Breast epithelium (tissue), 4 donors: ENCODE results near the gene DST. TPM values are rescaled to one million over a fixed set of nuclear protein-coding genes. Genes with fewer than 3 reads are reported as not detected.

Experiments used
- DNase-seq, 2 donors: peaks; one replicate each; pipeline ENCODE4 v3.0.0-alpha.2; 2019; ENCODE audit warnings: low spot score in 2 of 2
- H3K27ac ChIP-seq, 2 donors: fragments of 200-600 bp; sonication (generic) in 1 of 2; one replicate each; pipeline ENCODE4 v1.5.1; 2016 to 2019; ENCODE audit warnings: mild to moderate bottlenecking in 1 of 2
- H3K27me3 ChIP-seq, 2 donors: fragments of 200-600 bp; sonication (generic) in 1 of 2; one replicate each; pipeline versions ENCODE4 v1.5.1 to v1.6.0; 2017 to 2019; ENCODE audit warnings: control low read depth in 1 of 2, mild to moderate bottlenecking in 1 of 2
- H3K36me3 ChIP-seq: fragments of 200-600 bp; one replicate; pipeline ENCODE4 v1.5.1; 2019
- H3K4me1 ChIP-seq, 2 donors: fragments of 200-600 bp; sonication (generic); one replicate each; pipeline ENCODE4 v1.5.1; 2016 to 2019; ENCODE audit warnings: control low read depth in 1 of 2
- H3K4me3 ChIP-seq, 3 donors: fragments of 200-600 bp; sonication (generic); 1 replicate in 2 of 3; 2 replicates in 1 of 3; pipeline ENCODE4 v1.5.1; 2016 to 2019; ENCODE audit warnings: mild to moderate bottlenecking in 3 of 3, moderate library complexity in 2 of 3
- H3K9me3 ChIP-seq, 2 donors: fragments of 200-600 bp; sonication (generic) in 1 of 2; one replicate each; pipeline ENCODE4 v1.5.1; 2016 to 2019; ENCODE audit warnings: control low read depth in 1 of 2
- POLR2A ChIP-seq: fragments of 450-650 bp; IDR thresholded peaks from one replicate; pipeline ENCODE4 v1.6.1; 2016; ENCODE audit warnings: antibody characterized with exemption, mild to moderate bottlenecking, moderate library complexity
- POLR2AphosphoS5 ChIP-seq, 3 donors: sonication (generic); formaldehyde crosslinking; IDR thresholded peaks; one replicate each; pipeline ENCODE4 v1.6.1; 2017; ENCODE audit warnings: antibody characterized with exemption in 3 of 3
- intact Hi-C: fragments of 100-400 bp; cut with DNase I; formaldehyde crosslinking; loops from one replicate; pipeline ENCODE4 v1.15.1; 2023; ENCODE audit warnings: low total_unique reads
- total RNA-seq, 3 donors: library from RNA; depleted of rRNA; stranded (reverse); fragments of >200 nt; gene quantifications; one replicate each; pipeline ENCODE4 v1.1.0, GENCODE V29; 2016
- TF ChIP-seq, protein P1 (sequence below), 3 donors: fragments of 450-650 bp; IDR thresholded peaks; one replicate each; pipeline ENCODE4 v1.5.1; 2016 to 2017; ENCODE audit warnings: antibody characterized with exemption in 3 of 3, mild to moderate bottlenecking in 3 of 3, moderate library complexity in 3 of 3

DST gene
- total RNA-seq, 3 donors from 2014 or later = 272 to 1,354 (median 700) TPM

DNA sequence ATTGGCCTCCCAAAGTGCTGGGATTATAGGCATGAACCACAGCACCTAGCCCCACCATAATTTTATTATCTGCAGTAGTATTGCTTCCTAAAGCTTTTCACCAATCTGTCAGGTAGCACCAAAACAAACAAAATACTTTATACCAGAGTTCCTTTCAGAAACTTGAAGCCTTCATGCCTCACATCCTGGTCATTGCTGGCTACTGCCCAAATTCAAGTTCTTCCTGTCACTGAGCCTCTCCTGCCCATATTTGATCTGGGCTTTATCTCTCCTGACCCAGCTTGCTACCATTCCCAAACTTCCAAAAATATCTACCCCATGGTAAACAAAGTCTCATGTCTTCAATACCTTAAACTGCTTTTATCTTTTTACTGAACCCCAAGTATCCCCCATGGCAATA lies 34.9 kb upstream of the DST start:
- no peak for DNase-seq
- H3K27ac ChIP-seq = peak overlapping the region; percentile 38 to 64
- H3K4me1 ChIP-seq = peaks cover 0 to 6% of the 10 kb centered on the region in 2 donors
- TF ChIP-seq, protein P1, sequence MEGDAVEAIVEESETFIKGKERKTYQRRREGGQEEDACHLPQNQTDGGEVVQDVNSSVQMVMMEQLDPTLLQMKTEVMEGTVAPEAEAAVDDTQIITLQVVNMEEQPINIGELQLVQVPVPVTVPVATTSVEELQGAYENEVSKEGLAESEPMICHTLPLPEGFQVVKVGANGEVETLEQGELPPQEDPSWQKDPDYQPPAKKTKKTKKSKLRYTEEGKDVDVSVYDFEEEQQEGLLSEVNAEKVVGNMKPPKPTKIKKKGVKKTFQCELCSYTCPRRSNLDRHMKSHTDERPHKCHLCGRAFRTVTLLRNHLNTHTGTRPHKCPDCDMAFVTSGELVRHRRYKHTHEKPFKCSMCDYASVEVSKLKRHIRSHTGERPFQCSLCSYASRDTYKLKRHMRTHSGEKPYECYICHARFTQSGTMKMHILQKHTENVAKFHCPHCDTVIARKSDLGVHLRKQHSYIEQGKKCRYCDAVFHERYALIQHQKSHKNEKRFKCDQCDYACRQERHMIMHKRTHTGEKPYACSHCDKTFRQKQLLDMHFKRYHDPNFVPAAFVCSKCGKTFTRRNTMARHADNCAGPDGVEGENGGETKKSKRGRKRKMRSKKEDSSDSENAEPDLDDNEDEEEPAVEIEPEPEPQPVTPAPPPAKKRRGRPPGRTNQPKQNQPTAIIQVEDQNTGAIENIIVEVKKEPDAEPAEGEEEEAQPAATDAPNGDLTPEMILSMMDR (IDR thresholded peaks at IDR 0.05) = no peak
- TF ChIP-seq POLR2AphosphoS5 (IDR thresholded peaks at IDR 0.05) (no peak), POLR2A (no peak)
- no peak overlapping the region for H3K4me3 ChIP-seq
- H3K9me3 ChIP-seq = no peaks in the 10 kb centered on the region
- no peaks in the 10 kb centered on the region for H3K27me3 ChIP-seq
- H3K36me3 ChIP-seq = no peaks in the 10 kb centered on the region
- intact Hi-C loops = no loop called here

DNA sequence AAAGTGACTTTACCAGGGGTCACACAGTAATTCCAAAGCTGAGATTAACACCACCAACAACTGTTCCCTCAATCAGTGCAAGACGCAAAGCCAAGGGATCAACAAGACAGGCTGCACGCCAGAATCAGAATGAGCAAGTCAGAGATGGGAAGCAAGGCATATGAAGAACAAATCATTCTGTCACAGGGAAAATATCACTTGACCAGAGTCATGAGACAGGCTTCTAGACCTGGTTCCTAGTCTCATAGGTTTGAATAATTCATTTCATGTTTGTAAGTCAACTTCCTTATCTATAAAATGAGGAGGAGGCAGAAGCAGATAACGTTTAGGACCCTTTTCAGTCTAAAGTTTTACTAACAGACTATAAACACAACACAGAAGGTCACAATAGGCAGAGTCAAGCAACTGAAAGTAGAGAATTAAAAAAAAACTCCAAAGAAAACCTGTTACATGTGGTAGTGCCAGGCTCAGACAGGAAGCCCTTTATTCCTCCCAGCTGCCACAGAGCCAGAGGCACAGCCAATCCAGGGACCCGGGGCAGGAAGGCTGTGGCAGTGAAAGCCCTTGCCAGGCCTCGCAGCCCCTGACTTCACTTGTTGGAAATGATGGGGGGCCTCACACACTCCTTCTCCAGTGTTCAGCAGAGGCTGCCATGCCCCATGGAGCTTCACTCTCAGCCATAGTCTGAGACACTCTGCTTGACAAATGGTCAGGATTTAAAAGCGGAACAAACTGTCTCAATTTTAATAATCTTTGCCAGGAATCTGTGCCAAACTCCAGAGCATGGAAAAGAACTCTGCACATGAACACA lies 29.2 kb upstream of the DST start:
- intact Hi-C loops = no loop called here
- peaks cover 0 to 8% of the 10 kb centered on the region in 2 donors for H3K4me1 ChIP-seq
- H3K36me3 ChIP-seq = no peaks in the 10 kb centered on the region
- TF ChIP-seq, protein P1 (IDR thresholded peaks at IDR 0.05) = no peak
- TF ChIP-seq POLR2A (no peak), POLR2AphosphoS5 (IDR thresholded peaks at IDR 0.05) (peak in 1 of 3 donors; percentile 18)
- DNase-seq = peak in 1 of 2 donors; percentile 44
- H3K27ac ChIP-seq = peak overlapping the region; percentile 89 to 90
- peak overlapping the region in 2 of 3 donors; percentile 15 to 33 for H3K4me3 ChIP-seq
- no peaks in the 10 kb centered on the region for H3K9me3 ChIP-seq
- no peaks in the 10 kb centered on the region for H3K27me3 ChIP-seq

DNA sequence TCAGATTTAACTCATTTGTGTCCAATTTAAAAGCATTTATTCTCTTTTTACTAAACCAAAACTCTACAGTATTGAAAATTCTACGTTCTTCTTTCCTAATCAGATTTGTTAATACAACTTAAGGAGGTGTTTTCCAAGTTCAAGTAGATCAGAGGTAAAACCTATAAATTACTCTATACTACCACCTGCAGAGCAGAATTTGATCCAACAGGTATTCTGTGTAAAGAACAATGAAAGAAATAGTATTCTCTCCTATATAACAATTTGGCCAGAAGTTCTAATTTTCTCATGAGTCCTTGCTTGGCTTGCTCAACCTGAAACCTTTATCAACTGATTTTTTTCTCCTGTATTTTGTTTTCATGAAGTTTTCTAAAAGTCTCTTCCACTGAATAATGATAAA lies 28.5 kb upstream of the DST start:
- intact Hi-C loops = no loop called here
- Histone ChIP-seq H3K27me3 (no peaks in the 10 kb centered on the region), H3K4me3 (no peak overlapping the region), H3K27ac (peak overlapping the region; percentile 89 to 90), H3K4me1 (peaks cover 0 to 8% of the 10 kb centered on the region in 2 donors), H3K9me3 (no peaks in the 10 kb centered on the region), H3K36me3 (no peaks in the 10 kb centered on the region)
- TF ChIP-seq POLR2AphosphoS5 (IDR thresholded peaks at IDR 0.05) = no peak
- no peak for TF ChIP-seq POLR2A
- TF ChIP-seq, protein P1 (IDR thresholded peaks at IDR 0.05) = no peak
- no peak for DNase-seq

DNA sequence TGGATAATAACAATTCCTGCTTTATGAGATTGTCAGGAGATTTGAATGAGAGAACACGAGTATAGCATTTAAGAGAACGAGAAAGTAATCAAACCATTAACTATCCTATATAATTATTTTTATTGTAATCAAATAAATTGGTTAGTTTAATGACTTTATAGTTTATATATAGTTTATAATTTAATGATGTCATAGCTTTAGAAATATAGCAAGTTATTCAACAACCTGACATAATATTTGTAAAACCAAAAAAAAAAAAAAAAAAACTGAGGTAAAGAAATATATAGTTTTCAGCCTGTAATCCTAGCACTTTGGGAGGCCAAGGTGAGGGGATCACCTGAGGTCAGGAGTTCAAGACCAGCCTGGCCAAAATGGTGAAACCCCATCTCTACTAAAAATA lies 26.4 kb upstream of the DST start:
- Histone ChIP-seq H3K9me3 (no peaks in the 10 kb centered on the region), H3K4me3 (no peak overlapping the region), H3K27ac (peak overlapping the region in 1 of 2 donors; percentile 90), H3K36me3 (no peaks in the 10 kb centered on the region), H3K4me1 (peaks cover 0 to 8% of the 10 kb centered on the region in 2 donors), H3K27me3 (no peaks in the 10 kb centered on the region)
- intact Hi-C loops = loop anchor here (10.0 kb wide), 1 partner anchor 286 kb away; the partner anchor contains the start of gene BEND6
- no peak for DNase-seq
- TF ChIP-seq POLR2A (no peak), POLR2AphosphoS5 (IDR thresholded peaks at IDR 0.05) (no peak)
- TF ChIP-seq, protein P1 (IDR thresholded peaks at IDR 0.05) = no peak

DNA sequence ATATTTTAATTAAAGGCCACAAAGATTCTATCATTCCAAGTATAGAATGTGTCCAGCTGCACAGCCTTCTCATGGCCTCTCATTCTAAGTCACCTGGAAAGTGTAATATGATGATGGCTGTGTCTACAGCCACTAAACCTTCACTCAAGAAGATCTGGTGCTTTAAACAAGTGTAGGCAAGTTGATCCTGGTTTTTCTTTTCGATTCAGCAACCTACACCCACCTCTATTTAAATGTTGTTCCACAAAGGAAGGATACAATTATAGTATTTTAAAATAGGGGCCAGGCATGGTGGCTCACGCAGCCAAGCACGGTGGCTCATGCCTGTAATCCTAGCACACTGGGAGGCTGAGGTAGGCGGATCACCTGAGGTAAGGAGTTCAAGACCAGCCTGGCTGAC lies 25.5 kb upstream of the DST start:
- Histone ChIP-seq H3K4me3 (no peak overlapping the region), H3K27me3 (no peaks in the 10 kb centered on the region), H3K36me3 (no peaks in the 10 kb centered on the region), H3K4me1 (peaks cover 0 to 15% of the 10 kb centered on the region in 2 donors), H3K27ac (peak overlapping the region; percentile 46 to 90), H3K9me3 (no peaks in the 10 kb centered on the region)
- intact Hi-C loops = loop anchor here (10.0 kb wide), 1 partner anchor 287 kb away; the partner anchor contains the start of gene BEND6
- TF ChIP-seq, protein P1 (IDR thresholded peaks at IDR 0.05) = no peak
- no peak for TF ChIP-seq POLR2A
- no peak for TF ChIP-seq POLR2AphosphoS5 (IDR thresholded peaks at IDR 0.05)
- no peak for DNase-seq
